SU-DHL-6 (cell line): ENCODE data around the gene KLF2.
"Not testable (repeated sequence)": the region's sequence is repeated elsewhere in the genome, so short reads cannot be mapped to it uniquely, and the experiment has no call there.

Source experiments
- CTCF ChIP-seq: fragments of 200-600 bp; sonication (generic); IDR thresholded peaks from one replicate; pipeline ENCODE4 v1.5.1; 2017; ENCODE audit warnings: antibody characterized with exemption, mild to moderate bottlenecking, low read length, moderate library complexity; ENCODE audit not compliant: insufficient read depth, poor library complexity, severe bottlenecking
- EZH2phosphoT487 ChIP-seq: fragments of 200-600 bp; sonication (generic), shearing (Covaris generic); conservative IDR thresholded peaks from 2 replicates; pipeline ENCODE4 v1.6.1; 2018; ENCODE audit warnings: mild to moderate bottlenecking, antibody characterized with exemption, low read length, moderate library complexity, mixed read lengths

DNA sequence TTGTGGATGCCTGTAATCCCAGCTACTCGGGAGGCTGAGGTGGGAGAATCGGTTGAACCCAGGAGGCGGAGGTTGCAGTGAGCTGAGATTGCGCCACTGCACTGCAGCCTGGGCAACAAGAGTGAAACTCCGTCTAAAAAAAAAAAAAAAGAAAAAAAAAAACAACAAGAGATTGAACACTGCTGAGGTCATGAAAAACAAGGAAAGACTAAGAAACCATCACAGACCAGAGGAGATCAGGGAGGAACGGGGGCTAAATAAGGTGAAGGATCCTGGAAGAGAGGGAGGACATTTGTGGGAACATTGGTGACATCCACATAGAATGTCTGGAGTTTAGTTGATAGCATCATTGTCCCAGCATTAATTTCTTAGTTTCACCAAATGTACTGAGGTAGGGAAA lies 19.6 kb upstream of the KLF2 start:
- TF ChIP-seq CTCF, EZH2phosphoT487: not testable (repeated sequence)
